ENCODE data around the gene FBLN2.

Gene FBLN2

DNA sequence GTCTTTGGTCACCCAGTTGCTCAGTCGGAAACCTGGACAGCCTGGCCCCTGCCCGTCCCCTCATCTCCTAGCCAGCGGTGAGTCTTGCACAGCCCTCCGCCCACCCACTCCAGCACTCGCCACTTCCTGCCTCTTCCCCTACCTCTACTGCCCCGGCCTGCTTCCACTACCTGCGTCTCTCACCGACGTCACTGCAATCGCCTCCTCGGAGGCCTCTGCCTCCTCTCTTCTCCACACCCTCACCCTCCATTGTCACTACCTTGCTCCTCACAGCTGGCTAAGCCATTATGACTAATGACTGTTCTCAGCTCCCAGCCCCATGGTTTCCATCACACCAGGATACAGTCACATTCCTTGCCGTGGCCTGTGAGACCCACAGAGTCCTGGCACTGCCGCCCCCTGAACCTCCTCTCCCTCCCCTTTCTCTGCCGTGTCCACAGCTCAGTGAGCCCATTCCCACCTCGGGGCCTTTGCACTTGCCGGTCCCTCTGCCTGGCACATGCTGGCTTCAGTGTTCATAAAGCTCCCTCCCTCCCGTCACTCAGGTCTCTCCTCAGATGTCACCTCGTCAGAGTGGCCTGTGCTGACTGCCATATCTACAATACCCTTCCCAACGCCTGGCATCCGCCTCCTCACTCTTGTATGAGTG, 104.8 kb downstream of the FBLN2 start:
- DNase-seq, result peak; percentile 34

DNA sequence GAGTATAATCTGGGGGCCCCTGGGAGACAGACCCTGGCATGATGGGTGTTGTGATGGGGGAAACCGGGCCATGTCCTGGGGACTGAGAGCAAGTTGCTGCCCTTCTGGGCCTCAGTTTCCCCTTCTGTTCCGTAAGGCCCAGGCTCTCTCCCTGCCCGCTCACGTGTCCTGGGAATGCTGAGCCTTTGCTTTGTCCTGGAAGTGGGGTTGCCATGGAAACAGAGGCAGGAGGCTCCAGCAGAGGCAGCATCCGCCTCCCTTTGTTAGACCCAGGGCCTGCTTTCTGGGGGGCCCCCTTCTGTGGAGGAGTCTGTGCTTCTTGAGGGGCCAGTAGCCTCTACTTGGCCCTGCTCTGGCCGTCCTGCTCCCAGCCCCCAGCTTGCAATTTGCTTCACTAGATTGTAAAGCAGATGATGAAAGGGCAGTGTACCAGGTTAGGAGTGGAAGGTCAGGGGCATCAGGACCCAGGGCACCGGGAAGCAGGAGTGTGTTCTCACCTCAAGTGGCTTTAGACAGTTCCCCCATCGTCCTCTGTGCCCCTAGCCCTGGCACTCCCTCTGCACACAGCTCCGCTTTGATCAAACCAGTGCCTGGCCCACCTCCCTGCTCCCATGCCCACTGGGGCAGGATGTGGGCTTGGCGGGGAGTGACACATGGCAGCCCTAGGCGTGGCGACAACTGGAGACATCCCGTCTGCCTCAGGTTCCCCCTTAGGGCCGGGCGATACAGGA, 105.6 kb downstream of the FBLN2 start:
- peak; percentile 69 for DNase-seq

DNA sequence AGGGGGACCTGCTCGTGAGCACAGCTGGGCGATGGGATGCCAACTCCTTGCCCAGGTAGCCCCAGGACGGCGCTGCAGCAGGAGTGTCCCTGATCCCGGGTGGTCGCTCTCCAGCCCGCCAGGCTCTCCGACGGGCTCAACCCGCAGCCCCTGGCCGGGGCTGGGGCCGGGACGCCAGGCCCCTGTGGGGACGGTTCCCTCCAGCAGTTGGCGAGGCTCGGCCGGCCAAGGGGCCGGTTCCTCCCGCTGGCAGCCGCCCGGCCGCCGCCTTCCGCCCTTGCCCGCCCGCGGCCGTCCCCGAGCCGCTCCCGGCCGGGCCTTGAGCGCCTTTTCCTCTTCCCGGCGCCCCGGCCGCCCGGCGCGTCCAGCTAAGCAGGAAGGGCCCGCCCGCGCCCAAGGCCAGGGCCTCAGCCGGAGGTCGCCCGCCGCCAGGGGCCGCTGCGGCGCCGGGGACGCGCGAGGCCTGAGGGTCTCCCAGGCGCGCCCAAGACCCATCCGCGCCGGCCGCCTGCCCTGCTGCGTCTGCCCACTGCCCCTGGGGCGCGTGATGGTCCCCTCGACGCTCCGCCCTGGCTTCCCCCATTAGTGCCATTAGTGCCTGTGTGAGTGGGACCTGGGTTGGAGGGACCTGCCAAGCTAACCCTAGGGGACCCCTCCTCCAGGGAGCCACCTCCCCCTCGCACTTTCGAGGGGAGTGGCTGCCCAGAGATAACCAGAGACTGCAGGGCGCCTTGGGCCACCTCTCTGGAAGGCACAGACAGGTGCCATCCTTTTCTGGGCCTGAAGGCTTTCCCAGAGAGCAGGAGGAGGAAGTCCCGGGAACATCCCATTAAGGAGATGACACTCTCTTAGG, 106.4 kb downstream of the FBLN2 start:
- DNase-seq, result peak; percentile 46

DNA sequence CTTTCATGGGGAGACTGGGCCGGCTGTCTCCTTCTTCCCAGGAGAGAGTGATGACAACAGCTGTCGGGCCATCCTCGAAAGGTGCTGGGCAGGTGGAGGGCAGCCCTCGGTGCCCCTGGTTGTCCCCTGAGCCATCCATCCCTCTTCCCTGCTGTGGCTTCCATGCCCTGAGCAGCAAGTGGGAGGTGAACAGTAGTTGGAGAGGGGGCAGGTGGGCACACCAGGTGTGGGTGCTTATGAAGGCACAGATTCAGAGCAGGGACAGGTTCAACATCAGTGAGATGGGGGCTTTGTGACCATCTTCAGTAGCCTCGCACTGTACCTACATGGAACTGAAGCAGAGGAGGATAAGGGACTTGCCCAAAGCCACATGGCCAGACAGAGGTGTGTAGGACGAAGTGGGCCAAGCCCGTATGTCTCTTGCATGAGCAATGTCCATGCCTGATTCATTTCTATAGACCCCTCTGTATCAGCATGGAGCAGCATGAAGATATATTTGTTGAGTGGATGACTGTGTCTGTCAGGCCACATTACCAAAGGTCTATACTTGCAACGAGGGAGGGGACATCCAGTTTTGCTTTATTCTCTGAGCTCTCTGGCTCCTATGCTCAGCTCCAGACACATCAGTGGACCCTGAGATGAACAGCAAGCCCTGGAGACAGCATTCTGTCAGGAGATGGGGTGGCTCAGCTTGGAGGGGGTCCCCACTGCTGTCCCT, 107.8 kb downstream of the FBLN2 start:
- no peak for DNase-seq

DNA sequence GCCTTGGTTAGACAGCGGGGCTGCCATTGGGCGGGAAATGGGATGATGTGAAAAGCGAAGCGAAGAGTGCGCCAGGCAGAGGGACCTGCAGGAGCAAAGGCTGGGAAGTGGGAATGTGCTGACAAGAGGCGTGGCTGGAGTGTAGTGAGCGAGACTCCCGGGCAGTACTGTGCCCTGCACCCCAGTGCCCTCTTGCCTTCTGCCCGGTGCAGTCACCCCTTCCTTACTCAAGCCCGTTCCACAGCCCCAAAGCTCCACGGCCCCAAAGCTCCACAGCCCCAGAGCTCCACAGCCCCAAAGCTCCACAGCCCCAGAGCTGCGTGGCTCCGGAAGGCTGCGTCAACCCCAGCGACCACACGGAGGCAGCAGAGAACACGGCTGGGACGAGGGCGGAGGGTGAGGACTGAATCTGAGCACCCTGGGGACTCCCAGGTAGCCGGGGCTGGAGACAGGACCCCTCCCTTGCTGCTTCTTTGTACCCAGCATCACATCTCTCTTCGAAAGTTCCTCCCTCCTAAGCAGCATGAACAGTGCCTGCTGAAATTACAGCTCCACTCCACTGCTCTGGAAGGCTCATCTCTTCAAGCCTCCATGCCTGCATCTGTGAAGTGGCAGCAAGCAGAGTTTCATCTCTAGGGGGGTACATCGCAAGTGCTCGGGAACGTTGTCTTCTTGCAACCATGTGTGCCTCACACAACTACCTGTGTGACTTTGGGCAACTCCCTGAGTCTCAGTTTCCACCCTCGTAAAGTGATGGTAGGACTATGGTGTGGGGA, 108.9 kb downstream of the FBLN2 start:
- DNase-seq, result peak; percentile 80

DNA sequence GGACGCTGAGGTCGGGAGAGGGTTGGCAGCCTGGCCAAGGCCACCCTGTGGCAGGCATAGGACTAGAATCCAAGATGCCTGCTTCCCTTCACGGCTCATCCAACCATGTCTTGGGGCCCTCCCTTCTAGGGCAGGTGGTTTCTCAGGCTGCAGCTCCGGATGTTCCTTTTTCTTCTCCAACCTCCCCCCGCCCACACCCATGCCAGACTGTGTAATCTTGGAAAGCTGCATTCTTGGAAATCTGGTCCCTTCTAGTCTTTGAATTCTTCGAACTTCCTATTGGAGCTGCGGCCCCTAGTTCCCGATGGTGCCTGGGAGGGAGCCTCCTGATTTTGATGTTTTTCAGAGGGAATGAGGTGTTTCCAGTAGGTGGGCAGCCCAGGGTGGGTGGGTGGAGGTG, 109.8 kb downstream of the FBLN2 start:
- DNase-seq, result no peak

DNA sequence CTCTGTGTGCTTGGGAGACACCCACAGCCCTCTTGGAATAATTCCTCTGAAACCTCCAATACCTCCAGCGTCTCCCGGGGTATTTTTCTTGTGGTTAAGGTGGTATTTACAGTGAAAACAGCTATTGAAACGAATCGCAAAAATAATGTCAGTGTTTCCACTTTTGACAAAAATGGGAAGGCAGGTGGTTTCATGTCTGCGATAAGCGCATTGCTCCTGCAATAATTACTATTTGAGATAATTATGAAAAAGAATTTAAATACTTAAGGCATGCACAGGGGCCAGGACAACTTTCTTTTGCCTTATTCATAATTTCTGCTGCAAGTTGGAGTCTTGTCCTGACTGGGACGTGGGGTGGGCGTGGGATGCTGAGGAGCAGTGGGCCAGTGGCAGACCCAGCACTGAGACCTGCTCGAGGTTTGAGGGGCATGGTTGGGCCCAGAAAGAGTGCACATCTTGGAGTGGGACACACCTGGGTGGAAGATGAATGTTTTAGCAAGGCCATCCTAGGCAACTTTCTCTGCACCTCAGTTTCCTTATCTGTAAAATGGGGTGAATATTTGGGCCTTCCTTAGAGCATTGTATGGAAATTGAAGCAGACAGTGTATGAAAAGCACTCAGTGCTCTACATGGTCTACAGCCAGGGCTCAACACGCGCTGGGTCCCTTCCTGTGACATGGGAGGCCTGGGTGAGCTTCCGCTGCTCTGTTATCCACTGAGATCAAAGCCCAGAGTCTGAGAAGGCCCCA, 110.5 kb downstream of the FBLN2 start:
- DNase-seq, result no peak

DNA sequence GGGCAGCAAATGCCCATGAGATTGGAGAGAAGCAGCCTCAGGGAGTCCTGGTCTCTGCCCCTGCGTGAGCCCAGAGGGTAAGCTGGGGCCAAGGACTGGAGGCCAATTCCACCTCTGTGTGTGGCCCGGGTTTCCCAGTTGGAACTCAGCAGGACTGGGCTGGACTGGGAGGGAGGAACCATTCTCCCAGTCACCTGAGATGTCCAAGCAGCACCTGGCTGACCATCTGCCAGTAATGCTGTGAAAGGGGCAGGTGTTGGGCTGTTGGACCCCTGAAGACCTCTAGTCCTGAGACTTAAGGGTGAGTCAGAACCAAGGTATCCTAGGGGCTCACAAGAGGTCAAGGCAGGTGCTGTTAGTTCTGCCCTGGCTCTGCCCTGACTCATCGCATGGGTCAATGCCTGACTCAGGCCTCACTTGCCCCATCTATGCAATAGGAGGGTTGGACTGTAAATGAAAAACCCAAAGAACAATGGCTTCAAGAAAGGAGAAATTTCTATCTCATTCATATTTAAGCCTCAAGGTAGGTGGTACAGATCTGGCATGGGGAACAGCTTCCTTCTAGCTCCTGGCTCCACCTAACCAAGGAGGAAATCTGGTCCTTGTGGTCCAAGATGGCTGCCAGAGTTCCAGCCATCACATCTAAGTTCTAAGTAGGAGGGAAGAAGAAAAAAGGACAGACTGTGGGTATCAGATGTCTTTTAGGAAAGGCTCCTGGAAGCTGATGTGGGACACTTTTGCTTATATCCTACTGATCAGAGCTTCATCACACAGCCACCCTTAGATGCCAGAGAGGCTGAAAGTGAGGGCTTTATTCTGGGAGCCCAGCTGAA, 111.3 kb downstream of the FBLN2 start:
- DNase-seq, result no peak

DNA sequence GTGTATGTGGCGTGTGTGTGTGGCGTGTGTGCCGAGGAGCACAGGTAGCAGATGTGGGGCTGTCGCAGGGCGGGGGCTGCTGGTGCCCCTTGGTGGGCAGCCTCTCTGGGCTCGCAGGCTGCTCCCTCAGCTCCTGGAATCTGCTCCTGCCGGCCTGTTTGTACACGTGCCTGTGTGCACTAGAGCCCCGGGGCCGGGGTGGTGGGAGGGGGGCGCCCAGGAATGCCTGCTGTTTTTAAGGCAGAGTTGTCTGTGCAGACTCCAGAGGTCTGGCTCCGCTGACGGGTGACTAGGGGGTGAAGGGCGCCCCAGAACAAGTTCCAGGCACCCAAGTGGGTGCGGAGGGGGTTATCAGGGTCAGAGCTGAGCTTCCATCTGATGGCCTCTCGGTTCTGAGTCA, 112.2 kb downstream of the FBLN2 start:
- DNase-seq, result no peak

DNA sequence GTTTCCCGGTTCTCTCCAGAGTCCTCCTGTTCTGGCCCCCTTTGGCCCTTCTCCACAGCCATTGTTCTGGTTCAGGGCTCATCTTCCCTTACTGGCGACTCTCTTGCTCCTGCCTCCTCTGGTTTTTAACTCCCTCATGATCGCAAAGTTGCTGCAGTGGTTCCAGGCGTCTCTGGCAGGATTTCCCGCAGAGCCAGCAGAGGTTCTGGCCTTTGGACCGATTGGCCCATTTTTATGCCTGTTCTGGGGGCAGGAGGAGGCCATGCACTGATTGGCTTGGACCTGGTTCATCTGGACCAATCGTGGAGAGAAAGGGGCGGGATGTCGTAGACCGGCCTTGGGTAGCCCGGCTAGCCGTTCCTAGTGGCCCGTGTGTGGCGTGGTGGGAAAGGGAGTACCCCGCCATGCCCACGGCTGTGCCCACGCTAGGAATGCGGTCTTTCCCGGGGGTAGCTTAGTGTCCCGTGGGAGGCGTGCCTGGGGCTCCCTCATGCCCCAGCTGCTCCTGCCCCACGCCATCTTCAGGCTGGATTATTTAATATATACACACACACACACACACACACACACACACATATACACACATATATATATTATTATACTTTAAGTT, 113.4 kb downstream of the FBLN2 start:
- no peak for DNase-seq

DNA sequence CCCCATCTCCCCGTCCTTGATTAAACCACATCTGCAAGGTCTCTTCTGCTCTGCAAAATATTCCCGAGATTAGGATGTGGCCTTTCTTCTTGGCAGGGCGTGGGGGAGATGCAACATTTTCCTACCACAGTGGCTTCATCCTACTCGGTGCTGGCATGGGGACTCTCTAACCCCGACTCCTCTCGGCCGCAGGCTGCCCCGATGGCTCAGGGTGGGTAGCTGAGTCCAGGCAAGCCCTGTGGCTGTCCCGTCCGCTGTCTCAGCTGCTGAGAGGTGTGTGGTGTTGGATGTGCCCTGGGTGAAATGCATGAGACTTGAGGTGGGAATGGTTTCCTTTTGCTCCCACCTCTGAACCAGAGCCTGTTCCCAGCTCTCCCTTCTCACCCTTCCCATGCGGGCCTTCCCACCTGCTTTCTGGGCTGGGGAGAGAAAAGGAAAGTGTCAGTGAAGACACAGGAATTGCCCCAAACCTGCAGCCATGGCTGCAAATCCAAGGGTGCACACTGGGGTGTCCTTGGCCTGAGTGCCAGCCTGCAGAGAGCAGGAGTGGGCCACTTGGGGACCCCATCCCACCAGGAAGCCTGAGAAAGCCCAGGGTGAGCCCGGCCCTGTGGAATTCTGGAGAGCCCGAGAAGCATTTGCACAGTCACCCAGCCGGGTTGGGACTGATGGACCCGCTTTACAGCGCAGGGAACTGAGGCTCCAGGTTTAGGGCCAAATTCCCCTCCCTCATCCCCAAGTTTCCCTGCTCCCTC, 115.0 kb downstream of the FBLN2 start:
- DNase-seq, result no peak

DNA sequence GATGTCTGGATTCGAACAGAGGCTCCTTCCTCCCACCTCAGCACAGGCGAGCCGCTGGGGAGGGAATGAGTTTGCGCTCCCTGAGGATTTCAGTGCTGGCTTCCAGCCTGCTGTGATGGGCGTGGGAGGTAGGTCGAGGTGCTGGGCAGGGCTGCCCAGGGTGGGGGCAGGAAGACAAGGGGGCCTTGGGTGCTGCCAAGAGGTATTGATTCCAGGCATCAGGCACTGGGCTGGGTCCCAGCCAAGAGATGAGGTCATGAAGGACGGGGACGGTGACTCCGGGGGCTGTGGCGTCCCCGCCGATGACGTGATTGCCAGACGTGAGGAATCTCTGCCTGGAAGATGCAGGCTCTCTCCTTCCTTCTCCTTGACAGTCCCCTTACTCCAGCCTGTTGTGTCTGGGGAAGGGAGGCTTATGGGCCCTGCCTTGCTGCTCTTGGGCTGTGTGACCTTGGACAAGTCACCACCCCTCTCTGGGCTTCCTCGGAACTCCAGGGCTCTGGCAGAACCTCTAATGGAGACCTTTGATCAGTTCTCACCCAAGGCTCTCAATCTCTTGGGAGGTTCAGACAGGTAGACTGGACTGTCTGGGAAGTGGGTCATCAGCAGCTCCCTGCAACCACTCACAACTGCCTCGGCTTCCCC, 116.8 kb downstream of the FBLN2 start:
- DNase-seq, result no peak

DNA sequence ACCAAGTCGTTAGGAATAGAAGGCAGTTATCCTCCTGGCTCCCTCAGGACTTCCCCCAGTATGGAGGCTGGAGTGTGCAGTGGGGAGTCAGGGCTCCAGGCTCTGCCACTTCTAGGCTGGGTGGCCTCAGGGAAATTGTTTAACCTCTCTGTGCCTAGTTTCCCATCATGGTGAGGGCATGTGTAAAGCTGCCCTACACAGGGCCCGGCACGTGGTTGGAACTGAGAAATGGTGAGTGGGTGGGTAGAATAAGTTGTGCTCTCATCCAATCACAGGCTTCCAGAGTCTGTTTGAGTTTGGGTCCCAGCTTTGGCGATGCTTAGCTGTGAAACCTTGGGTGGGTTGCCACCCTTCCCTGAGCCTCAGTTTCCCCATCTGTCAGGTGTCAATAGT, 117.3 kb downstream of the FBLN2 start:
- DNase-seq, result no peak

DNA sequence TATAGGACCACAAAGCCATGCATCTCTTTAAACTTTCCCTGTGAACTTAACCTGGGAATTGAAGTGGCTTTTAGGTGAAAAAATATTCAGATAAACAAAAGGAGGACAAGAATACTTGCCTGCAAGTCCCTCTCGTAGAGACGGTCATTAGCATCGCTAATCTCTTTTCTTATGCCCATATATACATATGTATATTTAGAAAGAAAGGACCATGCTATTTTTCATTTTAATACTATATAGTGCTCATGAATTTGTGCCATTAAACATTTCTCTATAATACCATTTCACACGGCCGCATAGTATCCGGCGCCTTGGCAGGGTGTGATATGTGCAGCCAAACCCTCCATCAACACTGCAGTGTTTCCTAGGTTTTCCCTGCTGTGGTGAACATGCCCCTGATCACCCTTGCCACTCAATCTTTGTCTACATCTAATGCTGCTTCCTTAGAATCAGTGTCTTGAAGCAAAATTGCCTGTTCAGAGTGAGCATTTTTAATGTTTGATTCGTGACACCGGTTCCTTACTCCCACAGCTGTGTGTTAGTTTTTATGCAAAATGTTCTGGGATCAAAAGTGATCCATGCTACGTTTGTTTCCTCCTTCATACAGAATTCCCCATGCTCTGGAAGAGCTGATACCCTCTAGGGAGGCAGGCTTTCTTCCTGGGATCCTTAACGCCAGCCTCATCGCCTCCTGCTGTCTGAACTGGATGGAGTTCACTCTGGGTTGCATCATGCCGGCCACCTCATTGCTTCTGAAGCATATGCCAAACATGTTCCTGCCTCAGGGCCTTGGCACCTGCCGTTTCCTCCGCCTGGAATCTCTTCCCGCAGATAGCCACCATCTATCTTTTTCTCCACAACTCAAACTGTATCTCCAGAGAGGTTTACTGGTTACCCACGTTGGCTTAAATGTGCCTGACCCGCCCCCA, 118.1 kb downstream of the FBLN2 start:
- no peak for DNase-seq

DNA sequence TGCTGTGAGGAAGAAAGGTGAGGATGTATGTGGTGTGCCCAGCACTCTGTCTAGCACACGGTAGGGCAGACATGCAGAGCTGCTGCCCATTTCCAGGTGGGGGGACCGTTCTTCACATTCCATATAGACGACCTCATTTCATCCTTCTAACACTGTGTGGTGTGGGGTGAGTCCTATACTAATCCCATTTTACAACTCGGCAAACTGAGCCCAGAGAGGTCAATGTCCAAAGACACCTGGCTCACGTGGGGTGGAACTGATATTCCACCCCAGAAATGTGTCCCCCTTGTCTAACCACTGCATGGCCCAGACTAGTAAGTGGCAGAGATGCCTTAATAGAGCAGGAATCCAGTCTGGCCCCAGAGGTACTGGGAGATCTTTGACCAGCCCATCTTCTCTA, 119.2 kb downstream of the FBLN2 start:
- DNase-seq, result no peak

DNA sequence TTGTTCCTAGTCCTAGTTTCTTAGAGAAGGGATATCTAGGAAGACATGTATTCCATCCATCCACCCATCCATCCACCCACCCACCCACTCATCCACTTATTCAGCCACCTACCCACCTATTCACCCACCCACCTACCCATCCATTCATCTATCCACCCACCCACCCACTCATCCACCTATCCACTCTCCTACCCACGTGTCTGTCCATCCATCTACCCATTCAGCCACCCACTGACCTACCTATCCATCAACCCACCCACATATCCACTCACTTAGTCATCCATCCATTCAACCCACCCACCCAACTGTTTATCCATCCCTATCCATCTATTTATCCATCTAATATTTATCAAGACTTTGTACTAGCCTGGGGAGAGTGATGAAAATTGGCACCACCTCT, 120.5 kb downstream of the FBLN2 start:
- no peak for DNase-seq

DNA sequence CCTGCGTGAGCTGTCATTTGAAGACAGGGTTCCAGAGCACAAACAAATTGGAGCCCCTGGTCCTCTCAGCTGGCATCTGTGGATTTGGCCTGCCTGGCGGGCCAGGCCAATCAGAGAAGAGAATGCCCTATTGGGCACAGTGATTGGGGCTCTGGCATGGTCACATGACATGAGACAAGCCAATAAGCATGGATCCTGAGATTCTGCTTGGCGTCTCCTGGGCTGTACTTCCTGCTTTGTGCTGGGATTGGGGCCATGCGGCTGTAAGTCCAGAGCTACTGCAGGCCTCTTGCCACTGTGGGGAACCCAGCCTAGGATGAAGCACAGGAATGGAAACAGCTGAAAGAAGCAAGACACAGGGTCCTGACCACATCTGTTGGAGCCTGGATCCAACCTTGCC, 121.4 kb downstream of the FBLN2 start:
- no peak for DNase-seq
